ENCODE results near the gene ZNF217.

The ZNF217 gene

DNA sequence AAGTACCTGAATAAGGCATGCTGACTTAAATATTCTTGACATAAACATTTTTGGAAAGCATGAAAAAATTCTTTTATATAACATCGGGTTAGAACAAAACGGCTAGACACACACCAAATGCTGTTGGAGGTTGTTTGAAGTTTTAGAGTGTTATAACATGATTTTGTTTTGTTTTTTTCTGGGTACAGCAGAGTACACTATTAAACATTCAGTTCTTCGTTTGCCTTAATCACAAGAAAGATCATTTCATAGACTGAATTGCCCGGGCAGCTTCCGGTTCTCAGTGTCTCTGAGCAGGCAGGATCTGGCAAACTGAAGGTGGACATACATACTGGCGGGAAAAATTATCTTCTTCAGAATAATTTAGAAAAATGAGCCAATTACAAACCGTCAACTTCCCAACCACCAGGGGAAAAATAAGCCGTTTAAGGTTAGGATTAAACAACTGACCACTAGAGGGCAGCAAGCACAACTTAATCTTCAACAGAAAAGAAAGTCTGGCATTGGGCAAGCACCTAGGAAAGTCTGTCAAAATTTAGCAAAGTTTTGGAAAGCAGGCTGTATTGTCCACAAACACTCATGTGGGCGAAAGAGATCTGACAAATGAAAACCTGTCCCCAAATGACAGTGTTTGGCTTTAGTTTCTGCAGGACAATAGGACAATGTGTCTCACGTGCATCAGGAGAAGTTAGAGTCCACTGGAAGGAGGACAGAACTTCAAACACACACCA lies 15.0 kb downstream of the ZNF217 start:
- CTCF ChIA-PET: interaction anchor here (0.7 to 3.4 kb wide), 21 partner anchors 9 to 366 kb away, joined by 3 to 29 read pairs (median 3); no protein-coding TSS in a partner anchor
- Mint-ChIP-seq H3K4me3 (peak overlapping the region; percentile 76), H3K27ac (peak overlapping the region; percentile 95), H3K36me3 (peaks cover 88% of the 10 kb centered on the region), H3K4me1 (peaks cover 94% of the 10 kb centered on the region), H3K27me3 (no peaks in the 10 kb centered on the region), H3K9me3 (no peaks in the 10 kb centered on the region)
- peak; percentile 59 for DNase-seq

DNA sequence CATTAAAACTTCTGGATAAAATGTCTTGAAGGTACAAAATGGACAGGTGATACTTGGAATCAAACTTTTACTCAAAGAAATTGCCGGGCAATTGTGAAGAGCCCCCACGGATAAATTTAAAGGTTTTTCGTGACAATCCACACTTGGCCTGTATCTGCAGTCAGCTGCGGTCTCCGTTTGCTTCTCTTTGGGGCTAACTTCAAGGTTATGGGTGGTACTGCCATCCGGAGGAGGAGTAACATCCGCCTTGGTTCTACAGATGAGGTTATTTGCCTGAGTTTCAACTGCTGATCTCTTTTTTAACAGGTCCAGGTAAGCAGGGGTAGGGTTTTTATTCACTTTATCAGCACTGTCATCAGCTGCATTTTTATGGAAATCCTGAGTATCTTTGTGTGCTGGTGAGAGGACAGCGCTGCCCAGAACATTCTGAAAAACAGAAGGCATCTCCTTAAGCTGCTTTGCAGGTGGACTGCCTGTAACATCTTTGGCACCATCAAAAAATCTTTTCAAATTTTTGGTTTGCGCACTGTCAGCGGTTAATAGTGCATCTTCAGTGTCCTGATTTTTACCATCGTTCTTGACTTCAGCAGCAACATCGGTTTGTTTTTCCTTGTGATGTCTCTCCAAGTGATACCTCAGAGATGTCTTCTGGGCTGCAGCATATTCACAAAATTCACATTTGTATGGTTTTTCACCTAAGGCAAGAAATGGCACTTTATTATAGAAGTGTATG lies 16.9 kb downstream of the ZNF217 start:
- H3K36me3 Mint-ChIP-seq: peaks cover 89% of the 10 kb centered on the region
- DNase-seq: no peak

DNA sequence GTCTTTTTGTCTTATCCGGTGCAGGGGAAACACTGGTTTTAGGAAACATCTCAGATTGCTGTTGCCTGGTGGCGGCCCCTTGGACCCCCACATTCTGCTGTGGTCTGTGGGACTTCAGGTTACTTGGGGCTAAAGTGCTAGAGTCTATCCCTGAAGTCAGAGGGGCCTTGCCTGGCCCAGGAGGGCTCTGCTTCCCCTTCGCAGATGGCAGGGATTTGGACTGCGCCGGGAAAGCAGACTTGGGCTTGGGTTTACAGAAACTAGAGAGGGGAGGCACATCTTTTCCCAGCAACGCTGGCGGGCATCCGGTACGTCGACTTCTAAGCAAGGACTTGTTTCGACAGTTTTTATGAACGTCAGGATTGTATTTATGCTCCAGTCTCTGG lies 17.5 kb downstream of the ZNF217 start:
- peak overlapping the region; percentile 73 for H3K27ac Mint-ChIP-seq
- H3K4me1 Mint-ChIP-seq: peaks cover 84% of the 10 kb centered on the region
- H3K4me3 Mint-ChIP-seq: no peak overlapping the region
- H3K9me3 Mint-ChIP-seq: no peaks in the 10 kb centered on the region
- H3K36me3 Mint-ChIP-seq: peaks cover 90% of the 10 kb centered on the region
- no peak for DNase-seq
- no peaks in the 10 kb centered on the region for H3K27me3 Mint-ChIP-seq
- CTCF ChIA-PET: interaction anchor here (0.6 to 1.4 kb wide), 3 partner anchors 101 to 1264 kb away, joined by 3 to 4 read pairs (median 3); no protein-coding TSS in a partner anchor

More for the DNA sequence above, 16.9 kb downstream of the ZNF217 start:
- H3K4me3 Mint-ChIP-seq: no peak overlapping the region
- H3K27ac Mint-ChIP-seq: peak overlapping the region; percentile 73
- no peaks in the 10 kb centered on the region for H3K9me3 Mint-ChIP-seq
- peaks cover 86% of the 10 kb centered on the region for H3K4me1 Mint-ChIP-seq
- CTCF ChIA-PET: interaction anchor here (0.6 to 1.7 kb wide), 5 partner anchors 101 to 365 kb away, joined by 3 read pairs; no protein-coding TSS in a partner anchor
- H3K27me3 Mint-ChIP-seq: no peaks in the 10 kb centered on the region

DNA sequence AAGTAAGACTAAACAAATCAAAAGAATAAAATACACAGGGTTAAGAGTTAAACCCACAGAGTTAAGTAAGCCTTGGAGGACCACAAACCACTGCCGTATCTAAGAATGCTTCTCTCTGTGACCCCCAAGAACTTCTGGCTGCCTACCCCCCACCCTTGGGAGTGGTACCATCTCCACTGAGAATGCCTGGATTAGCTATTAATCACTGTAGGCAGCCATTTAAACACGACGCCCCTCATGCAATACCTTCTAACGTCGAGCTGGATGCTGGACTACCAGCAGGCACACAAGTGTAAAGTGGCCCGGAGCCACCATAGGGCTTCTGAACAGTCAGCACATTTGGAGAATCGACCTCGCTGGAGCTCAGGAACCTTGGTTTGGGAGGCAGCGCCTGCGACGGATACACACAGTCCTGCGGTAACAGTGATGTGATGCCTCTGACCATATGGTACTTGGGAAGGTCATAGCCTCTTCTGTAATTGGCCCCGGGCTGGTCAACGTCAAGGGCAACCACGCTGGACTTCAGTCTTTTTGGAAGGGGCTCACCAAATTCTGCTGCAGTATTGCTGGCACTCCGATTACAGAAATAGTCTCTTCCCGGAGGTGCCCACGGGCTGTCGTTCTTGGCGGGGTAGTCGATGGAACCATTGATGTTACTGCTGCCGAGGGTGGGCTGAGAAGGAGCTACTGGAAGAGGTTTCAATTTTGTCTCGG lies 18.0 kb downstream of the ZNF217 start:
- Mint-ChIP-seq H3K27ac (peak overlapping the region; percentile 73), H3K4me3 (no peak overlapping the region), H3K4me1 (peaks cover 84% of the 10 kb centered on the region), H3K36me3 (peaks cover 90% of the 10 kb centered on the region), H3K27me3 (no peaks in the 10 kb centered on the region), H3K9me3 (no peaks in the 10 kb centered on the region)
- CTCF ChIA-PET: interaction anchor here (0.6 to 1.4 kb wide), 3 partner anchors 102 to 1263 kb away, joined by 3 to 4 read pairs (median 3); no protein-coding TSS in a partner anchor
- no peak for DNase-seq

GRCh38 chr20:53574819-53575218 lies 18.8 kb downstream of the ZNF217 start:
- no peak overlapping the region for H3K4me3 Mint-ChIP-seq
- no peak for DNase-seq
- H3K4me1 Mint-ChIP-seq: peaks cover 76% of the 10 kb centered on the region
- CTCF ChIA-PET: interaction anchor here (1.4 kb wide), 1 partner anchor 1263 kb away, joined by 4 read pairs; no protein-coding TSS in a partner anchor
- H3K27ac Mint-ChIP-seq: peak overlapping the region; percentile 49
- H3K9me3 Mint-ChIP-seq: no peaks in the 10 kb centered on the region
- peaks cover 87% of the 10 kb centered on the region for H3K36me3 Mint-ChIP-seq
- no peaks in the 10 kb centered on the region for H3K27me3 Mint-ChIP-seq

DNA sequence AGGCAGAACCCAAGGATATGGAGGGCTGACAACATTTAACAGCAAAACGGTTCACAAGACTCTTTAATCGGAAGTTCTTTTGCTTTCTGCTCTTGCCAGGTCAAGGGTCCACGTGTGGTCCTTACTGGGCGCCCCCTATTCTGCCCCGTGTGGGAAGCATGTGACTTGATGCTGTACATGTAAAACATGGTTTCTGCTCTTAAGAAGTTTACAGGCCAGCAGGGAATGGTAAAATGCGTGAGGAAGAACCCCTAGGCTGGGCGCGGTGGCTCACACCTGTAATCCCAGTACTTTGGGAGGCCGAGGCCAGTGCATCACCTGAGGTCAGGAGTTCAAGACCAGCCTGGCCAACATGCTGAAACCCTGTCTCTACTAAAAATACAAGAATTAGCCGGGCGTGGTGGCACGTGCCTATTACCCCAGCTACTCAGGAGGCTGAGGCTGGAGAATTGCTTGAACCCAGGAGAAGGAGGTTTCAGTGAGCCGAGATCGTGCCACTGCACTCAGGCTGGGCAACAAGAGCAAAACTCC lies 19.3 kb downstream of the ZNF217 start:
- Mint-ChIP-seq H3K4me1 (peaks cover 71% of the 10 kb centered on the region), H3K9me3 (no peaks in the 10 kb centered on the region), H3K4me3 (no peak overlapping the region), H3K27ac (no peak overlapping the region), H3K27me3 (no peaks in the 10 kb centered on the region), H3K36me3 (peaks cover 86% of the 10 kb centered on the region)
- no peak for DNase-seq
- CTCF ChIA-PET: no interaction called here

GRCh38 chr20:53571555-53572286 lies 21.9 kb downstream of the ZNF217 start:
- CTCF ChIA-PET: interaction anchor here (0.6 to 1.3 kb wide), 3 partner anchors 11 to 272 kb away, joined by 3 to 4 read pairs (median 3); no protein-coding TSS in a partner anchor
- no peak overlapping the region for H3K4me3 Mint-ChIP-seq
- peaks cover 49% of the 10 kb centered on the region for H3K4me1 Mint-ChIP-seq
- H3K27ac Mint-ChIP-seq: no peak overlapping the region
- DNase-seq: no peak
- no peaks in the 10 kb centered on the region for H3K27me3 Mint-ChIP-seq
- H3K9me3 Mint-ChIP-seq: no peaks in the 10 kb centered on the region
- H3K36me3 Mint-ChIP-seq: peaks cover 79% of the 10 kb centered on the region

DNA sequence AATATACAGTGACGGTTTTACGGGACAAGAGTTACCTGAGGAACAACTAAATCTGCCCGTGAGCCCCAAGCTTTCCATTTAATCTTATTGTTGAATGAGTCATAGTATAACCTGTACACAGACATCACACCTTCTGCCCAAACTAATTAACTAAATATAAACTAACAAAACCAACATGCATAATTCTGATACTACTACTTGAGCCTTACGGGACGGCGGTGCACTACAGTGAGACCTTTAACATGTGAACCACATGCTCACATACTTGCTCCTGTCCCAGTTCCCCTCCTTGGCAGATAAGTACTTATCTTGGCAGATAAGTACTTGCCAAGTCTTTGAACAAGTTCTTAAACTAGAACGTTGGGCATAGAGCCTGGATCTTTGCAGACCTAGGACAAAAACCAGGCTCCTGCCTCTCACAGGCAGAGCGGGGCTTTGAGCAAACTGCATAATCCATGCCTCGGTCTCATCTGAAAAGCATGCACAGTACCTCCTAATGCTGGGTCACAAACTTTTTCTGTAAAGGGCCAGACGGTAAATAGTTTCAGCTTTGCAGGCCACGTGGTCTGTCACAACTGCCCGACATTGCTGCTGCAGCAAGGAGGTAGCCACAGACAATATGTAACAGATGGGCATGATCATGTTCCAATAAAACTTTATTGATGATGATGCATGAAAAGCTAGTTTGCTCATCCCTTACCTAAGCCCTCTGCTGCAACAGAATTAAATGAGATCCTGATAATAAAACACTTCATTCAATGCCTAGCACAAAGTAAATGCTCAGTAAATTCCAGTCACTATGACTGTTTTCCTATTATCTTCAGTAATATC lies 23.0 kb downstream of the ZNF217 start:
- Mint-ChIP-seq H3K27ac (no peak overlapping the region), H3K4me1 (peaks cover 38% of the 10 kb centered on the region), H3K9me3 (no peaks in the 10 kb centered on the region), H3K36me3 (peaks cover 75% of the 10 kb centered on the region), H3K27me3 (no peaks in the 10 kb centered on the region), H3K4me3 (no peak overlapping the region)
- CTCF ChIA-PET: interaction anchor here (0.6 to 1.0 kb wide), 3 partner anchors 8 to 367 kb away, joined by 3 to 4 read pairs (median 3); no protein-coding TSS in a partner anchor
- DNase-seq: no peak

DNA sequence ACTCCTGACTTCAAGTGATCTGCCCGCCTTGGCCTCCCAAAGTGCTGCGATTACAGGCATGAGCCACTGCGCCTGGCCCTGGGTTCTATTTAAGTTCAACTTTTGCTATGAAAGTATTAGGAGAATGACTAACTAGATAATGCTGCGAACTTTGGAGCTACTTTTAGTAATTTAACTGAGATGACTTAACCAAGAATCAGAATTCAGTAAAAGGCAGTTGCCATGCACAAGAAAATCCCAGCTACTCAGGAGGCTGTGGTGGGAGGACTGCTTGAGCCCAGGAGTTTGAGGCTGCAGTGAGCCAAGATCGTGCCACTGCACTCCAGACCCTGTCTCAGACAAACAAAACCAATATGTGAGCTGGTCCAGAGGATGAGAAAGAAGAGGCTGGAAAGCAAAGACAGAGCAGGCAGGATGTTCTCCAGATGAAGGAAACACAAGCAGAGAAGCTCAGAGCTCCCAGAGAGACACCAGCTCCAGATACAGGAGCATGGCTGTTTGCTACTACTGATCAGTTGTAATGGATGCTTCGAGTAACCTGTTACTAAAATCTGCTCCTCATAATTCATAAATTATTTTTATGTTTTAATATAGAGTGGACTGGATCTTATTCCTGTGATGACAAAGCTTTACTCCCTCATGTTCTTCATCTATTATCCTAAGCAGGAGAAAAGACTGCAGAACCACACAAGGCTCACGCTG lies 23.9 kb downstream of the ZNF217 start:
- CTCF ChIA-PET: interaction anchor here (0.8 to 1.0 kb wide), 2 partner anchors 9 to 368 kb away, joined by 3 read pairs; no protein-coding TSS in a partner anchor
- H3K9me3 Mint-ChIP-seq: no peaks in the 10 kb centered on the region
- peaks cover 71% of the 10 kb centered on the region for H3K36me3 Mint-ChIP-seq
- H3K27me3 Mint-ChIP-seq: no peaks in the 10 kb centered on the region
- peaks cover 29% of the 10 kb centered on the region for H3K4me1 Mint-ChIP-seq
- no peak overlapping the region for H3K27ac Mint-ChIP-seq
- no peak overlapping the region for H3K4me3 Mint-ChIP-seq
- no peak for DNase-seq

DNA sequence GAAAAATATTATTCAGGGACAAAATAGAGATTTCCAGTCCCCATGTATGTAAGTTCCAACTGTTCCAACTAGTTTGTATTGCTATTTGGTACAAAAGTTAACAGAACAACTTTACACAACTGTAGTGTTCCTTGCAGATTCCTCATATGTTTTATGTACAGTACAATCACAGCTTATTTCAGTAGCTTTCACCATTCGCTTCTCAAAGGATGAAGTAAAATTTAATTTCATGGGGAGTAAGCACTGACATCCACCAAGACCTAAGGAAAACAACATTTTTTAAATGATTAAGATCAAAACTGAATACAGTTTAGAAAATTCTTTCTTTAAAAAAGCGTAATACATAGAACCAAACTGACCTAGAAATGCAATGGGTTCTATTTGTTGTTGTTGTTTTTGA lies 24.6 kb downstream of the ZNF217 start:
- H3K27ac Mint-ChIP-seq: no peak overlapping the region
- peaks cover 63% of the 10 kb centered on the region for H3K36me3 Mint-ChIP-seq

GRCh38 chr20:53568351-53568750 lies 25.3 kb downstream of the ZNF217 start:
- Mint-ChIP-seq H3K9me3 (no peaks in the 10 kb centered on the region), H3K4me1 (peaks cover 19% of the 10 kb centered on the region), H3K27ac (no peak overlapping the region), H3K4me3 (no peak overlapping the region), H3K27me3 (no peaks in the 10 kb centered on the region), H3K36me3 (peaks cover 62% of the 10 kb centered on the region)
- no peak for DNase-seq
- CTCF ChIA-PET: no interaction called here

More for the DNA sequence above, 24.6 kb downstream of the ZNF217 start:
- H3K4me1 Mint-ChIP-seq: peaks cover 22% of the 10 kb centered on the region
- no peak overlapping the region for H3K4me3 Mint-ChIP-seq
- H3K27me3 Mint-ChIP-seq: no peaks in the 10 kb centered on the region
- DNase-seq: no peak
- H3K9me3 Mint-ChIP-seq: no peaks in the 10 kb centered on the region
- CTCF ChIA-PET: no interaction called here

GRCh38 chr20:53567379-53567917 lies 26.2 kb downstream of the ZNF217 start:
- Mint-ChIP-seq H3K27ac (peak overlapping the region; percentile 65), H3K4me1 (peaks cover 15% of the 10 kb centered on the region), H3K36me3 (peaks cover 58% of the 10 kb centered on the region), H3K27me3 (no peaks in the 10 kb centered on the region), H3K9me3 (no peaks in the 10 kb centered on the region), H3K4me3 (no peak overlapping the region)
- DNase-seq: no peak
- CTCF ChIA-PET: no interaction called here

All from activated naive CD4-positive, alpha-beta T cell treated with anti-CD3 and anti-CD28 coated beads, Interleukin-2, amount 10 ng/mL, durations not matched to agents 7 days and 5 days (primary cell).